H1 (cell line): ENCODE data around the gene GRM4. TPM values are rescaled to one million over a fixed set of nuclear protein-coding genes. Genes with fewer than 3 reads are reported as not detected.

Experiments used
- ATF3 ChIP-seq: IDR thresholded peaks from 2 replicates; pipeline ENCODE4 v1.6.1; 2011; ENCODE audit warnings: low read depth, mild to moderate bottlenecking, low read length; ENCODE audit not compliant: insufficient read depth
- BRCA1 ChIP-seq: IDR thresholded peaks from 2 replicates; pipeline ENCODE4 v1.6.1; 2012; ENCODE audit warnings: low read depth, low read length, improper control_type of control experiment
- CHD2 ChIP-seq: IDR thresholded peaks from 2 replicates; pipeline ENCODE4 v1.6.1; 2012; ENCODE audit warnings: low read length, improper control_type of control experiment
- CHD7 ChIP-seq: fragments of 300-600 bp; sonication (generic); IDR thresholded peaks from 2 replicates; pipeline ENCODE4 v1.7.1; 2012; ENCODE audit warnings: low read length, moderate library complexity, mild to moderate bottlenecking, inconsistent platforms; ENCODE audit not compliant: insufficient replicate concordance
- E2F6 ChIP-seq: IDR thresholded peaks from 2 replicates; pipeline ENCODE4 v1.6.1; 2012; ENCODE audit warnings: inconsistent platforms
- GABPA ChIP-seq: IDR thresholded peaks from 2 replicates; pipeline ENCODE4 v1.6.1; 2011; ENCODE audit warnings: mild to moderate bottlenecking, low read length, moderate library complexity, borderline replicate concordance; ENCODE audit not compliant: insufficient read depth
- KDM1A ChIP-seq: fragments of 200-600, 300-600 bp; sonication (generic); IDR thresholded peaks from 2 replicates; pipeline ENCODE4 v1.7.1; 2016; ENCODE audit warnings: mild to moderate bottlenecking, low read length, borderline replicate concordance
- NANOG ChIP-seq: IDR thresholded peaks from 2 replicates; pipeline ENCODE4 v1.6.1; 2011; ENCODE audit warnings: low read length, low read depth, mild to moderate bottlenecking, inconsistent platforms; ENCODE audit not compliant: insufficient read depth, poor library complexity, severe bottlenecking
- RXRA ChIP-seq: IDR thresholded peaks from 2 replicates; pipeline ENCODE4 v1.6.1; 2011; ENCODE audit warnings: low read depth, mild to moderate bottlenecking, low read length, moderate library complexity; ENCODE audit not compliant: insufficient read depth
- TBP ChIP-seq: IDR thresholded peaks from 2 replicates; pipeline ENCODE4 v1.6.1; 2011; ENCODE audit warnings: low read depth, low read length, improper control_type of control experiment
- polyA plus RNA-seq, 7 experiments: library from polyadenylated mRNA; depleted of rRNA in 3 of 7; stranded (reverse) in 5 of 7; unstranded in 2 of 7; fragments of >200 nt in 5 of 7; fragments of 200-250 nt in 2 of 7; gene quantifications; 1 replicate in 5 of 7; 2 replicates in 1 of 7; 4 replicates in 1 of 7; pipeline versions ENCODE4 v1.2.1 to v1.2.3, GENCODE V29; 2011 to 2013; ENCODE audit warnings: missing spikeins in 2 of 7, mixed read lengths in 2 of 7
- total RNA-seq: library from RNA; stranded (reverse); fragmentation: NEBNext Ultra II Directional; extraction: Animal tissue kit (Norgen Biotek cat#: 25700); gene quantifications from 2 replicates; pipeline ENCODE4 v1.2.1, GENCODE V29; 2021

The GRM4 gene
- total and polyA plus RNA-seq, 2 of the 8 experiments (the other 6 are each of a cell fraction or from before 2014, with no cell fraction given) = 19.6 to 21.5 TPM

- no peak for TF ChIP-seq CHD7
- TF ChIP-seq CHD2 = no peak
- TF ChIP-seq E2F6 = no peak
- no peak for TF ChIP-seq KDM1A
- TF ChIP-seq NANOG = no peak
- TF ChIP-seq RXRA = no peak
- no peak for TF ChIP-seq GABPA
- TF ChIP-seq ATF3 = no peak
- no peak for TF ChIP-seq BRCA1
- no peak for TF ChIP-seq TBP
These were observed 73.2 kb downstream of the GRM4 start (continued) for GRCh38 chr6:34072727-34073126.
